NCI-H748 (cell line): ENCODE measurements around the gene PBRM1.

Experiments
- DNase-seq: peaks from one replicate; lab custom pipeline; 2025; ENCODE audit not compliant: unreplicated experiment; lab: John Stamatoyannopoulos, UW

The PBRM1 gene

DNA sequence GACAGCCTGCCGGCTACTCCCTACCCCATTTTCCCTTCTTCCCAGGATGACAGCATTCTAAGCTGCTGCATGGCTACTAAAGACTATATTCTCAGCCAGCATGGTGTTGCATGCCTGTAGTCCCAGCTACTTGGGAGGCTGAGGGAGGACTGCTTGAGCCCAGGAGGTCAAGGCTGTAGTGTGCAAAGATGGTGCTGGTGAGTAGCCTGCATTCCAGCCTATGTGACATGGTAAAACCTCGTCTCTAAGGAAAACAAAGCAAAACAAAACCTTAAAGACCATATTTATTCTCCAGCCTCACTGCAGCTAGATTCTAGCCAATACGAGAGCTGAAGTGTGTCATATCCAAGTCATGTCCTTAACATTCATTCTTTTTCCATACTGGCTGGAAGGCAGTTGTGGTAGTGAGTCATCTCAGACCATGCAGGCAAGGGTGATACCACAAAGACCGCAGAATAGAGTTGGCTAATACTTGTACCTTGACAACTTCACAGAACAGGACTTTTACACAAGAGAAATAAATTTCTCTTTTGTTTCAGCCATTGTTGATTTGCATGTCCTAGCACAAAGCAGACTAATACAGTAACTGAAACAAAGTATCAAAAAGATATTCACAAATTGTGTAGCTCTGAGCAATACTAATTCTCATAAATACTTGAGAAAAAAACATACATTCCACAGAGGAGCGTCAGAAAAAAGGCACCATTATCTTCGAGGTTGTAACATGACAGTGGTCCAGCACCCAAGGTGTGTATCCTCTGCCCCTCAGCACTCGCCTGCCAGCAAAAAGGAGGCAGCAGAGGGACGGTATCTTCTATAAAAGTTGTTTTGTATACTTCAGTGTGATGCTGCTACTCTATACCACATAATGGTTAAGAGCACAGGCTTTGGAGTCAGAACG is 14.8 kb downstream of the PBRM1 start:
- no peak for DNase-seq

DNA sequence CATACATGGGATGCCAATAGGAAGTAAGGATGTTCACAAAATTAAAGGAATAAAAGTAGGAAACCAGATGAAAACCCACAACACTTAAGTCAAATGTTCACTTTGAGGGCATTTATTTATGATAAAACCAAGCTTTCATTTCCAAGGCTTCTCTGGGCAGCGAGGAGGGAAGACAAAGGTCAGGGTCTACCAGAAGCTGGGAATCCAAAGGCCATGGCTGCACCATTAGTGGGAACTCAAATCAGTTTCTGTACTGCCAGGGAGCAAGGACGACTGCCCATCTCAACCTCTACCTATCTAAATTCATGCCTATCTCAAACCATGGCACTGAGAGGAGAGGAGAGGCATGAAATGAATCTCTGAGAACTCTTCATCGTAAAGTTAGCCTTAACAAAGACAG is 22.6 kb downstream of the PBRM1 start:
- no peak for DNase-seq

DNA sequence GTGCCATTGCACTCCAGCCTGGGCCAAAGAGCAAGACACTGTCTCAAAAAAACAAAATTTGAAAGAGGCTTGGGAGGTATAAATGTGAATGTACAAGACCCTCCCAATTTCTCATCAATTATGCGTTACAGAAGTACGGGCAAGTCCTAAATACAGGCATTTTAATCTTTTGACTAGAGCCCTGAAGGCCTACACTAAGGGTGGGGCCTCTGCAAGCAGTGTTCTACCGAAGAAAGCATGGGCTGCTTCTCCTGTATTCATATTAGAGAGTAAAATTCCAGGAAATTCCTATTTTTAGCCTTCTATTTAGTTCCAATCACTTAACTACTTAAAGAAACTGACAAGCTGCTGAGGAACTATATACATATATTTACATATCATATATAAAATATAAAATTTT is 25.7 kb downstream of the PBRM1 start:
- DNase-seq, result no peak

DNA sequence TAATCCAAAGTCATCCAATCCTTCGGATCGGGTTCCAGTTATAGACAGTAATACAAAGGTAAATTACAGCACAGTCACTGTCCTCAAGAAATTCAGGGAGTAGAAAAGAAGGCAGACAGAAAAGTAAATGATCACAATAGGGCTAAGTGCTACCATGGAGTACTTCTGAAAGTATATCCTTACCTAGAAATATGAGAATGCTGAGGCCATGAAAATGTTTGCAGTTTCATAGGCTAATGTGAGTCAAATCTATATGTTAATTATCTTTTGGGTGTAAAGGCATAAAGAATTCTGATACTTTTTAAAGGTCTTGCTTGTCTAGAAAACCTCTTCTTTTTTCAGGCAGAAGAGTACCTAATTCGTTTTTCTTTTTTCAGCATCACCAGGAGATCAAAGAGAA is 29.8 kb downstream of the PBRM1 start:
- no peak for DNase-seq

DNA sequence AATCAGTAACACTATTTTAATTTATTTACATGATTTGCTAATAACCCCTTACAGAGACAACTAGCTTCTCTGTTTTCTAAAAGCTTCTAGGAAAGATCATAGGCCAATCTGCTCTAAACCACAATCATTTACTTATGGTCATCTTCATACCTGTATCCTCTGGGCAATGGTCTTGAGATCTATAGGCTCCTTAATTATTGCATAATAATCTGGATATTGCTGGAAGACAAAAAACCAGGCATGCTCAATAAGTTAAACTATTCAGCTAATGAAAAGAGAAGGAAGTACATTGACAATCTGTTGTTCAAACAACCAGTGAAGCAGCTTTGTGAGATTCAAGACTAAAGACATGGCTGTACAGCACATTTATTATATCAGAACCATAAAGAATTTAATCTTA is 34.1 kb downstream of the PBRM1 start:
- no peak for DNase-seq

DNA sequence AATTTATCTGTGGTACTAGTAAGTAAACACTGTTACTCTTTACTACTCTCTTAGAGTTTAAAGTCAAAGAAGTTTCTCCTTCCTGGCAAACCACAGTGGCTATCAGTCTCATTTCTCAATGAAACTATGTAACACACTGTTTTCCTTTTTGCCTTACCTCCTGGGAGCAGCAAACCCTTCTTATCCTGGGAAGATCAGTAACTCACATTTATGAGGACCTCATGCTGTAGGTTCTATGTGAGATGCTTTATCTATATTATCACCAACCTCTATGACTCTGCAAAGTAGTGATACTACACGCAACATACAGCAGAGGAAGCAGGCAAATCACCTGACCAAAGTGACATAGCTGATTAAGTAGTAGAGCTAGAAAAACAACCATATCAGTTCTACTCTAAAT is 35.3 kb downstream of the PBRM1 start:
- DNase-seq, result no peak

DNA sequence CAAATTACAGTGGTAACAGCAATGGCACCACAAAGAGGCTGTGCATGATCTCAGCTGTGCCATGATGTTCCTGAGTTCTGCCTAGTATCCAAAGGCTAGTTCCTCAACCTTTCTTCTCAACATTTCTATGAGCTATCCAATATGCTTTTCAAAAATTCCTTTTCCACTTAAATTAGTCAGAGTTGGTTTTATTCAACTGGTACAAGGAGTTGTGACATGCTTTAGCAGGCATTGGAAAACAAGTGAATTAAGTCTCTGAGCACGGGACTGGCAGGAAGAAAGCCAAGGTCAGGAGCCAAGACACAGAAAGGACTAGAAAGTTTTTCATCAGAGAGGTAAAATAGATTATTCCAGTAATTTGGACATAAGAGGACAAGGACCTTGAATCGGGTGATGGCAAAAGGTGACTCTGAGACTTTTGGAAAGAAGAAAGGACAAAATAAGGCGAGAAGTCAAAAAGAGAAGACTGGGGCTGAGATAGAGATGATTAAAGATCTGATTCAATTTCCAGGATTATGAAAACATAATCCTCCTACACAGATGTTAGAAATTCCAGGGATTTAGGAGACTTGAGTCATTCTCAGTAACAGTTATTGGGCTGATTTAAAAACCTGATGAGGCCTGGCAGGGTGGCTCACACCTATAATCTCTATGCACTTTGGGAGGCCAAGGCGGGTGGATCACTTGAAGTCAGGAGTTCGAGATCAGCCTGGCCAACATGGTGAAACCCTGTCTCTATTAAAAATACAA is 36.1 kb downstream of the PBRM1 start:
- no peak for DNase-seq

DNA sequence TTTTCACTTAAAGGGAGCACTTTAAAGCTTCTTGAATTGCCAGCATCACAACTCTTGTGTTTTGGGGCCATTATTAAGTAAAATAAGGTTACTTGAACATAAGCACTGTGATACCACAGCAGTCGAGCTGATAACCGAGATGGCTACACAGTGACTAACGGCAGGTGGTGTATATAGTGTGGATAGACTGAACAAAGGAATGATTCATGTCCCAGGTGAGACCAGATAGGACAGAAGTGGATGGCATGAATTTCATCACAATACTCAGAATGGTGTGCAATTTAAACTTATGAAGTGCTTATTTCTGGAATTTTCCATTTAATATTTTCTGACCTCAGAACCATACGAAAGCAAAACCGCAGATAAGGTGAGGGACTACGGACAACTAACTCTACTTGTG is 40.2 kb downstream of the PBRM1 start:
- no peak for DNase-seq

DNA sequence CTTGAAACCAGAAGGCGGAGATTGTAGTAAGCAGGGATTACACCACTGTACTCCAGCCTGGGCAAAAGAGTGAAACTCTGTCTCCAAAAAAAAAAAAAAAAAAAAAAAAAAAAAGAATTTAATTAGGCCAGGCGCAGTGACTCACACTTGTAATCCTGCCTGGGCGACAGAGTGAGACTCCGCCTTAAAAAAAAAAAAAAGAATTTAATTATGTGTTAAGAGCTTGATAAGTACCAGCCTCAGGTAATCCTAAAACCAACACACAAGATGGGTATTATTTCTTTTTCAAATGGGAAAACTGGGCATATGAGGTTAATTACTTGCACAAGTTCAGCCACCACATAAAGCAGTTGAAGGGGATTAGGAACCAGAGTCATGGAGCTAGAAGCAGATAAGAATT is 49.0 kb downstream of the PBRM1 start:
- DNase-seq, result no peak

DNA sequence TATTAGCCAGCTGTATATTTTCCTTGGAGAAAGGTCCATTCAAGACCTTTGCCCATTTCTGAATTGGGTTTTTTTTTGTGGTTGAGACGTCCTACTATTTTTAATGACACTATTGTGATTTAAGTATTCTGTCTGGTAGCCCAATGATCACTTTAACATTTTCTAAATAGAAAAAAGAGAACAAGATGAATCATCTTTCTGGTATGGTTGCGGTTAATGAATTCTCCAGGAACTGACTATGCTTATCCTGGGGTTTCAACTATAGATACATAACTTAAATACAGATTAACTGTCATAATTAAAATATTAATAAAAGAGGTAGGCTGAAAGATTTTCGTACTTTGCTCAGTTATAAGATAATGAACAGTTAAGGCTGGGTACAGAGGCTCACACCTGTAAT is 51.9 kb downstream of the PBRM1 start:
- no peak for DNase-seq

DNA sequence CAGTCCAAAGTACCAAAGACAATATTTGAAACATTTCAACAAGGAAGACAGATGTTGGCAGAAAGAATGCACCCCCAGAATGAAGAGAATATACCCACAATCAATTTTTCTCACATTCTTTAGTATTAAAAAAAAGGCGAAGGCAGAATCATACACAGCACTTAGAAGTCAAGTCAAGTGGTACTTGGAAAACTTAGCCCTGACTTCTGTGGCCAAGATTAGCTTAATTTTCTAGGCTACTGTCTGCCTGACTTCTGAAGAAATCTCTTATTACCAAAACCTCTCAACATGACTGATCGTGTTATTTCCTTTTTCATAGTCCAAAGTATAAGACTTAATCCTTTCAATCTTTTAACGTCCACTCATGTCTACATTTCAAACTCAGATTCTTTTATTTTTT is 60.7 kb downstream of the PBRM1 start:
- no peak for DNase-seq

DNA sequence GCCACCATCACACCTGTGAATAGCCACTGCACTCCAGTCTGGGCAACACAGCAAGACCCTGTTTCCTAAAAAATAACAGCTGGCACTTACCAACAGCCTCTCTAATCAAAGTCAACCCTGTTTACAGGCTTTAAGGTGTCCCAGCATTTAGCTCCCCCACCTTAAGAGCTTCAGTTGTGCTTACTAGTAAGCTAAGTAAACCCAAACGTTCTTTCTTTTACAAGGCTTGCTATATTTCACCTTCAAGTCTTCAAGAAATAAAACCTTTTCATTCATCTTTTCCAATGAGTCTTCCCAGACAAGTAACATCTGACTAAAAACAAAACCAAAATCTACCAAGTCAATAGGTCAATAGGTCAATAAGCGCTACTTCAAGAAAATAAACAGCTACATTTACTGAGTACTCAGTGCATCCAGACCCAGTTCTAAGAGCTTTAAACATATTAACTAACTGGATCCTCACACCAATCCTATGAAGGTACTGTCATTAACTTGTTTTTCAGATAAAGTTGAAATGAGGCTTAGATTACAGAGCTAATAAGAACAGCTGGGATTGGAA is 62.4 kb downstream of the PBRM1 start:
- DNase-seq, result no peak

DNA sequence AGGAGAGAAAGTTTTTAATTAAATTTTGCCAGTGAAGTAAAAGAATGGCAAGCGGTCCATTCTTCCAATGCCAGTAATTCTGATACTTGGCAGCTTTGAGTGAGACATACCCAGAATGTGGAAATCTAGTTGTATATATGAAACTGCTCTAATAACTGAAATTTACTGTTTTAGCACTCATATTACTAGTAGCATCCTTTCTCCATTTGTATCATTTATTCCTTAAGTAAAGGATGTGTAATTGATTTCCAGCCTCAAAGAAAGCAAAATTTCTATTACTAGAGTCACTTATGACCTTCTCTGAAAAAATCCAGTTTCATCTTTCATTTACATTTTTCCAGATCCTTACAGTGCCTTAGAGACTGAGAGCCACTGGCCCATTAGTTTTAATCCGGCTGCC is 65.1 kb downstream of the PBRM1 start:
- DNase-seq, result no peak

DNA sequence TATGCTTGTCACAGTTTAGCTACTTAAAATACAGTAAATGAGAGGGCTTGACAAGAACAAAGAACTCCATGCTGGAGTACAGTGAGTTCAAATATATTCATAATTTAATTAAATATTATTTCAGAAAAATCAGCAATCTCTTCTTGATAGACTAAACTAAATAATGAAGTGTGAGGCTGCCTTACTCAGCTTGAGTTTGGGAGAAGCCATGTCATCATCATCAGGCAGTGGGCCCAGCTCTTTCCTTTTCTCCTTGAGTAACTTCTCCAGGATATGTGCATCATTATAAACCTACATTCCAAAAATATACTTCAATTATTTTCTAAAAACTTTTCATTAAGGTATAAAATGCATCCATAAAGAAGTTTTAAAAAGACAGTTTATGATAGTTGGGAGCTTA is 70.5 kb downstream of the PBRM1 start:
- DNase-seq, result no peak

DNA sequence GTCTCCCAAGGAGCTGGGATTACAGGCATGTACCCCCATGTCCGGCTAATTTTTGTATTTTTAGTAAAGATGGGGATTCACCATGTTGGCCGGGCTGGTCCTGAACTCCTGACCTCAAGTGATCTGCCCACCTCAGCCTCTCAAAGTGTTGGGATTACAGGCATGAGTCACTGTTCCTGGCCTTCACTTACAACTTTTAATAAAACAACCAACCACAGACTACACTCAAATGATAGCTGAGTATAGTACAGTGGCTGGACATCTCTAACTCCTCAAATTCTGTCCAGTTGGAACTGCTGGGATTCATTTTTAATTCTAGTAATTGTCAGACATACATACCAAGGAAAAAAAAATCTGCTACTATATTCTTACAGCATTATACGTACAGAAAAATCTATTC is 71.0 kb downstream of the PBRM1 start:
- no peak for DNase-seq

DNA sequence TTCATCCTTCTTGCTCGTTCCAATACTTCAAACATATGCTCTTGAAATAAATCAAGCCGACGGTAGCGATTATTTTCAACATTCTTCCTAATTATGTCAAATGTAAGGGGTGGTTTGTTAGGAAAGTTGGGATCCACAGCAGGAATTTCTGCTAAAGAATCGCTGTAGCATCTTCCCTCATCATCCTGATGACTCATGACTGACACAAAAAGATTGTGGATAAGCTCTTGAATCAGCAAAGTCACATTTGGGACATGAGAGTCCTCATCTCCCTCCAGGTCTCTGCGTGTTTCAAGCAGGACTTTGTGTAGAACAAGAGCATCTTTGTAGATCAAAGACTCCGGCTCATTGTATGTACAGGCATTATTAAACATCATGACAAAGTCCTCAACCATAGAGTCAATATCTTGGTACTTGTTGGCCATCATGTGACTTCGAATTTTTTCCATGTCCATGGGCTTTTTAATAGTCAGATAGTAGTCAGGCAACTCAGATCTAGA is 76.3 kb downstream of the PBRM1 start:
- DNase-seq, result no peak

DNA sequence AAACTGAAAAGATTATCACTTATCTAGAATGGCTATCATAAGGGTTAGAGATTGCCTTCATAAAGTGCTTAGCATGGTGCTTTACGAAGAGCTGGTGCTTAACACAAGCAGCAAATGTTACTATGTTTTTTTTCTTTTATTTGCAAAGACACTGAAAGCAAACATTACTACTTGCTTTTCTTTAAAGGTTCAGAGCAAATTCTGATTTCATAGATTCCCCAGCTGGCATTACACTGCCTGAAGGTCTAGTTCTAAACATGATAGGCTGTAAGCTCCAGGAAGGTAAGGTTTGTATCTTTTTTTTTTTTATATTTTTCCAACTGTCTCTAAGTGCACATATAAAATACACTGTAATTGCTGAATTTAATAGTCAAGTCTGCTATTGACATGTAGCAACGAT is 77.4 kb downstream of the PBRM1 start:
- DNase-seq, result no peak

DNA sequence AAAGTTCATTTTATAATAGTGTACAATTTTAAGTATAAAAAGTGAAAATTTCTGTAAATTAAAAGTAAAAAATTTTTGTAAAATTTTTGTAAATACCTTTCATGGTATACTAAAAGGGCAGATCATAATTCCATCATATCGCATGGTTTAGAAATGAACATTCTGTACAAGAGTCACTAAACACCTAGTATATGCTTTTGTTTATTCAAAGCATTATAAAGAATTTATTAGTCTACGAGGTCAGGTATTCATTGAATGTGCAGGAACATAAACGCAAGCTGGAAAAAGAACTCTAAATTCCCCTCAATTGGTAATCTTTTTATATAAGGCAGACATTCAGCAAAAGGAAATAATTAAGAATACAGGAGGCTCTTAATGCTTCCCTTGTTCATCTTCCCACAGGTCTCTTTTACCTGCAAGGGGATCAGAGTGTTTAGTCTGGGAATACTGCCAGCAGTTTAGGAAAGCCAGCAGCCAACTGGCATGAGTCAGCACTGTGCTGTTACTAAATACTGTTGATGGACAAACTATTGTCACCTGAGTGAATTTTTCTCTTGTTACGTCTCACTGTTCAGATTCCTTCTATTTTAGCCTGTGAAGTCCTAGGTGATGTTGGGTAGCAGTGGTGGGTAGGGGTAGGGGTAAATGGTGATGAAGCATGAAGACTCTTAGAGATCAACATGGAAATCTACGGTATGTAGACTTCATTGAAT is 79.2 kb downstream of the PBRM1 start:
- DNase-seq, result peak; percentile 0

DNA sequence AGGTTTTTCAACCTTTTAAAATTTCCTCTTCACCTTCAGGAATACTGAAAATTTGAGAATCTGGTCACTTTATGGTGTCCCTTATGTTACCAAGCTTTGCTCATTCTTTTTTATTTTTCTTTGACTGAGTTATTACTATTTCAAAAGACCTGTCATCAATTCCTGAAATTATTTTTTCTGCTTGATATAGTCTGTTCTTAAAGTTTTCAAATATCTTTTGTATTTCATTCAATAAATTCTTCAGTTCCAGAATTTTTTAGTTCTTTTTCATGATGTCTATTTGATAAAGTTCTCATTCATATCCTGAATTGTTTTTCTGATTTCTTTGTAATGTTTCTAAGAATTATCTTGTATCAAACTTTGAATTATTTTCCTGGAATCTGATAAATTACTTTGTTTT is 85.5 kb downstream of the PBRM1 start:
- no peak for DNase-seq

DNA sequence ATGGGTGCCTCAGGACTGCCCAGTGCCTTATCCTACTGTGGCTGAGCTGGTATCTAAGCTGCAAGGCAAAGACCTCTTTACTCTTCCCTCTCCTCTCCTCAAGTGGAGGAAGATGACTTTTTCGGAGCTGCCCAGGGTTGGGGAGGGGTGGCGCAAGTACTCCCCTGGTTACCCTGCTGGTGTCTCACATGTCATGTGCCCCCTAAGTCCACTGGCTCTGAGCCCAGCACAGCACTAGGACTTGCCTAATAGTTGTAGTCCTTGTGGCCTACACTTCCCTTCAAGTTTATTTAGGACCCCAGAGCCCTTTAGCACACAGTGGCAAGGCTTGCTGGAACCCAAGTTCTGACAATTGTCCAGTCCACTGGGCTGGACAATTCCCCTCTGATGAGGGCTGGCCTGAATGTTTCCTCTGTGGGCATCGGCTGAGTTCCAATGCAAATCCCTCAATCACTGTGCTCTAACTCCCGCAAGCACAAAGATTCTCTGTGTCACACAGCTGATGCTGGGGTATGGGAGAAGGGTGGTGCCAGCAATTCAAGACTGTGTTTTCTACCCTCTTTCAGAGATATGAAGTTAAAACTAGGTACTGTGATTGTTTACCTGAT is 89.0 kb downstream of the PBRM1 start:
- no peak for DNase-seq

DNA sequence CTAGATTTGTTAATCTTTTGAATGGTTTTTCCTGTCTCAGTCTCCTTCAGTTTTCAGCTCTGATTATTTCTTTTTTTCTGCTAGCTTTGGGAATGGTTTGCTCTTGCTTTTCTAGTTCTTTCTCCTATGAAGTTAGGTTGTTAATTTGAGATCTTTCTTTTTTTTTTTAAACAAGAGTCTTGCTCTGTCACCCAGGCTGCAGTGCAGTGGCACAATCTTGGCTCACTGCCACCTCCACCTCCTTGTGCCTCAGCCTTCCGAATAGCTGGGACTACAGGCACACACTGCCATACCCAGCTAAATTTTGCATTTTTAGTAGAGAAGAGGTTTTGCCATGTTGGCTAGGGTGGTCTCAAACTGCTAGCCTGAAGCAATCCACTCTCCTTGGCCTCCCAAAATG is 92.6 kb downstream of the PBRM1 start:
- DNase-seq, result no peak
